ENCODE measurements around the gene HBS1L.

- TF ChIP-seq MAZ (IDR thresholded peaks at IDR 0.05; ENCODE audit: borderline replicate concordance, low read depth, low read length), result no peak
- no peak for TF ChIP-seq RAD21 (IDR thresholded peaks at IDR 0.05; ENCODE audit: low read length)
- no peak for TF ChIP-seq CTCF (conservative IDR thresholded peaks at IDR 0.05; ENCODE audit: low read depth, low read length)
- no peak for TF ChIP-seq USF2 (IDR thresholded peaks at IDR 0.05; ENCODE audit: low read depth, low read length)
- no peak for TF ChIP-seq POLR2A (IDR thresholded peaks at IDR 0.05; ENCODE audit: low read depth, low read length)
- TF ChIP-seq SMC3 (IDR thresholded peaks at IDR 0.05; ENCODE audit: low read depth, low read length), result no peak
- no peak for TF ChIP-seq RFX5 (IDR thresholded peaks at IDR 0.05; ENCODE audit: low read depth, low read length)
Measured at GRCh38 chr6:134956032-134956431, 98.6 kb downstream of the HBS1L start.

Data from IMR-90 (cell line).